ENCODE data around the gene HMGCR. TPM values are rescaled to one million over a fixed set of nuclear protein-coding genes. Genes with fewer than 3 reads are reported as not detected.
A peak's percentile ranks its signal among the peaks of the same experiment; 100 is the strongest.
"Not testable (repeated sequence)": the region's sequence is repeated elsewhere in the genome, so short reads cannot be mapped to it uniquely, and the experiment has no call there.

HMGCR gene
- total RNA-seq, 4 donors from 2014 or later: 11.4 to 54.4 (median 18.2) TPM

GRCh38 chr5:75310212-75310611 lies 26.8 kb upstream of the HMGCR start:
- Histone ChIP-seq H3K27ac (no peak overlapping the region), H3K27me3 (no peaks in the 10 kb centered on the region), H3K36me3 (no peaks in the 10 kb centered on the region), H3K4me1 (no peaks in the 10 kb centered on the region), H3K9me3 (no peaks in the 10 kb centered on the region), H3K4me3 (no peak overlapping the region)
- no peak for DNase-seq (ENCODE audit: low spot score in 2 of 2)
- TF ChIP-seq POLR2A (IDR thresholded peaks at IDR 0.05): no peak
- no peak for TF ChIP-seq CTCF (IDR thresholded peaks at IDR 0.05)
- WGBS, 2 donors: 91 to 95% methylated on average over 3 of the region's 3 CpGs

- 90 to 92% methylated on average over 4 of the region's 4 CpGs for WGBS, 2 donors
- not testable (repeated sequence) for H3K36me3 ChIP-seq; DNase-seq (ENCODE audit: low spot score in 2 of 2); H3K27ac ChIP-seq; H3K9me3 ChIP-seq; H3K27me3 ChIP-seq; H3K4me1 ChIP-seq; H3K4me3 ChIP-seq
These were observed 17.9 kb upstream of the HMGCR start for GRCh38 chr5:75319148-75319547.

GRCh38 chr5:75319638-75320037 lies 17.4 kb upstream of the HMGCR start:
- H3K27me3 ChIP-seq: no peaks in the 10 kb centered on the region
- 55 to 62% methylated on average over 1 of the region's 1 CpG for WGBS, 2 donors
- TF ChIP-seq EP300 (IDR thresholded peaks at IDR 0.05): no peak
- TF ChIP-seq CTCF (IDR thresholded peaks at IDR 0.05): no peak
- no peak for TF ChIP-seq POLR2A (IDR thresholded peaks at IDR 0.05)
- no peak overlapping the region for H3K4me3 ChIP-seq
- no peaks in the 10 kb centered on the region for H3K36me3 ChIP-seq
- DNase-seq (ENCODE audit: low spot score in 2 of 2): no peak
- H3K27ac ChIP-seq: no peak overlapping the region
- H3K4me1 ChIP-seq: no peaks in the 10 kb centered on the region
- no peaks in the 10 kb centered on the region for H3K9me3 ChIP-seq

GRCh38 chr5:75320371-75320770 lies 16.6 kb upstream of the HMGCR start:
- WGBS, 2 donors: 80 to 89% methylated on average over 7 of the region's 7 CpGs

GRCh38 chr5:75322066-75322465 lies 15.0 kb upstream of the HMGCR start:
- Histone ChIP-seq H3K27ac (no peak overlapping the region), H3K27me3 (no peaks in the 10 kb centered on the region), H3K4me3 (no peak overlapping the region), H3K36me3 (no peaks in the 10 kb centered on the region), H3K9me3 (no peaks in the 10 kb centered on the region), H3K4me1 (no peaks in the 10 kb centered on the region)
- 87 to 89% methylated on average over 5 of the region's 5 CpGs for WGBS, 2 donors
- no peak for TF ChIP-seq EP300 (IDR thresholded peaks at IDR 0.05)
- DNase-seq (ENCODE audit: low spot score in 2 of 2): no peak

More at GRCh38 chr5:75320371-75320770, 16.6 kb upstream of the HMGCR start:
- DNase-seq (ENCODE audit: low spot score in 2 of 2): no peak
- Histone ChIP-seq H3K9me3 (no peaks in the 10 kb centered on the region), H3K27ac (no peak overlapping the region), H3K4me3 (no peak overlapping the region), H3K27me3 (no peaks in the 10 kb centered on the region), H3K4me1 (no peaks in the 10 kb centered on the region), H3K36me3 (no peaks in the 10 kb centered on the region)
- TF ChIP-seq EP300 (IDR thresholded peaks at IDR 0.05): peak in 1 of 2 donors; percentile 8
- TF ChIP-seq POLR2A (IDR thresholded peaks at IDR 0.05): no peak
- no peak for TF ChIP-seq CTCF (IDR thresholded peaks at IDR 0.05)

- Histone ChIP-seq H3K4me3 (no peak overlapping the region), H3K36me3 (no peaks in the 10 kb centered on the region), H3K9me3 (no peaks in the 10 kb centered on the region), H3K27me3 (no peaks in the 10 kb centered on the region), H3K4me1 (no peaks in the 10 kb centered on the region), H3K27ac (no peak overlapping the region)
- WGBS, 2 donors: 60 to 63% methylated on average over 1 of the region's 1 CpG
- TF ChIP-seq CTCF (IDR thresholded peaks at IDR 0.05) (no peak), POLR2A (IDR thresholded peaks at IDR 0.05) (no peak), EP300 (IDR thresholded peaks at IDR 0.05) (no peak)
- DNase-seq (ENCODE audit: low spot score in 2 of 2): no peak
These were observed 12.2 kb upstream of the HMGCR start for GRCh38 chr5:75324791-75325190.
